ENCODE measurements around the gene POU6F1.
"Not testable (repeated sequence)": the region's sequence is repeated elsewhere in the genome, so short reads cannot be mapped to it uniquely, and the experiment has no call there.

POU6F1 gene

GRCh38 chr12:51217968-51218606 lies at the start of gene POU6F1:
Gene POU6F1, minus strand, starts transcription at chr12:51218062. Its CDS starts 11,226 bp downstream, at chr12:51206836.
- peak; percentile 69 for DNase-seq

GRCh38 chr12:51265024-51265423 lies 47.2 kb upstream of the POU6F1 start:
- DNase-seq = no peak

- no peak for DNase-seq
Observed at GRCh38 chr12:51264297-51264696, 46.4 kb upstream of the POU6F1 start.

- no peak for DNase-seq
Observed at GRCh38 chr12:51263341-51263740, 45.5 kb upstream of the POU6F1 start.

- DNase-seq = peak in 1 of 2 donors; percentile 54
Observed at GRCh38 chr12:51262758-51263177, 44.9 kb upstream of the POU6F1 start.

- DNase-seq = not testable (repeated sequence)
Observed at GRCh38 chr12:51259600-51259999, 41.7 kb upstream of the POU6F1 start.

- DNase-seq = no peak
Observed at GRCh38 chr12:51254536-51254935, 36.7 kb upstream of the POU6F1 start.

GRCh38 chr12:51253276-51253675 lies 35.4 kb upstream of the POU6F1 start:
- no peak for DNase-seq

- no peak for DNase-seq
Observed at GRCh38 chr12:51247523-51248206, 29.8 kb upstream of the POU6F1 start.

GRCh38 chr12:51246254-51246853 lies 28.5 kb upstream of the POU6F1 start:
- DNase-seq = peak; percentile 23 to 31

- no peak for DNase-seq
Observed at GRCh38 chr12:51245476-51246253, 27.8 kb upstream of the POU6F1 start.

- no peak for DNase-seq
Observed at GRCh38 chr12:51244269-51244668, 26.4 kb upstream of the POU6F1 start.

GRCh38 chr12:51242876-51243275 lies 25.0 kb upstream of the POU6F1 start:
- no peak for DNase-seq

GRCh38 chr12:51242120-51242519 lies 24.3 kb upstream of the POU6F1 start:
- no peak for DNase-seq

GRCh38 chr12:51240971-51241370 lies 23.1 kb upstream of the POU6F1 start:
- no peak for DNase-seq

- peak; percentile 94 to 98 for DNase-seq
Observed at GRCh38 chr12:51238510-51239334, 20.9 kb upstream of the POU6F1 start, which contains the start of gene DAZAP2. Gene DAZAP2, plus strand, starts transcription at chr12:51238826. Its CDS starts 82 bp downstream, at chr12:51238908.

- no peak for DNase-seq
Observed at GRCh38 chr12:51238037-51238509, 20.2 kb upstream of the POU6F1 start.

GRCh38 chr12:51234530-51234929 lies 16.7 kb upstream of the POU6F1 start:
- DNase-seq = no peak

GRCh38 chr12:51232642-51233041 lies 14.8 kb upstream of the POU6F1 start:
- no peak for DNase-seq

- no peak for DNase-seq
Observed at GRCh38 chr12:51229116-51229809, 11.4 kb upstream of the POU6F1 start.

GRCh38 chr12:51227962-51228361 lies 10.1 kb upstream of the POU6F1 start:
- no peak for DNase-seq
